ENCODE data around the gene KRTAP5-10. TPM values are rescaled to one million over a fixed set of nuclear protein-coding genes. Genes with fewer than 3 reads are reported as not detected.

KRTAP5-10 gene
- total RNA-seq, 4 donors from 2014 or later = not detected

DNA sequence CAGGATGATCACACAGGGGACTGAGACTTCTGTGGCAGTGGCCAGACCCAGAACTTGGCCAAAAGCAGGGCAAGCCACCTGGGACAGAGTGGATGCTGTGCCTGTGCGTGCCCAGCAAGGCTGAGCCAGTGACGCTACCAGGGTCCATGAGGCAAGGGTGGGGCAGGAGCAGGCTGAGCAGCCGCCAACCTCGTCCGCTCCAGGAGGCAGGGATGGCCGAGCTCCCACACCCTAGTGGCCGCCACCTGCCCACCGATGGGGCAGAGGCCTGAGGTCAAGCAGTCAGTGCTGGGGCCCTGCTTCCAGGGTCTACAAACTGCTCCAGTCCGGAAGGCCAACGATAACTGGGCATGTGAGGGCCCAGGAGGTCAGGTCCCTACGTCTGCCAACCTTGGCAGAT is 9.9 kb upstream of the KRTAP5-10 start:
- no peak overlapping the region for H3K27ac ChIP-seq
- 90 to 93% methylated on average over 3 to 6 of the region's 11 CpGs for WGBS, 2 donors
- DNase-seq = no peak
- no peaks in the 10 kb centered on the region for H3K27me3 ChIP-seq
- no peaks in the 10 kb centered on the region for H3K36me3 ChIP-seq
- intact Hi-C loops (cut with DNase I) = no loop called here
- no peak for TF ChIP-seq POLR2A (IDR thresholded peaks at IDR 0.05)
- TF ChIP-seq, protein P1, sequence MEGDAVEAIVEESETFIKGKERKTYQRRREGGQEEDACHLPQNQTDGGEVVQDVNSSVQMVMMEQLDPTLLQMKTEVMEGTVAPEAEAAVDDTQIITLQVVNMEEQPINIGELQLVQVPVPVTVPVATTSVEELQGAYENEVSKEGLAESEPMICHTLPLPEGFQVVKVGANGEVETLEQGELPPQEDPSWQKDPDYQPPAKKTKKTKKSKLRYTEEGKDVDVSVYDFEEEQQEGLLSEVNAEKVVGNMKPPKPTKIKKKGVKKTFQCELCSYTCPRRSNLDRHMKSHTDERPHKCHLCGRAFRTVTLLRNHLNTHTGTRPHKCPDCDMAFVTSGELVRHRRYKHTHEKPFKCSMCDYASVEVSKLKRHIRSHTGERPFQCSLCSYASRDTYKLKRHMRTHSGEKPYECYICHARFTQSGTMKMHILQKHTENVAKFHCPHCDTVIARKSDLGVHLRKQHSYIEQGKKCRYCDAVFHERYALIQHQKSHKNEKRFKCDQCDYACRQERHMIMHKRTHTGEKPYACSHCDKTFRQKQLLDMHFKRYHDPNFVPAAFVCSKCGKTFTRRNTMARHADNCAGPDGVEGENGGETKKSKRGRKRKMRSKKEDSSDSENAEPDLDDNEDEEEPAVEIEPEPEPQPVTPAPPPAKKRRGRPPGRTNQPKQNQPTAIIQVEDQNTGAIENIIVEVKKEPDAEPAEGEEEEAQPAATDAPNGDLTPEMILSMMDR (IDR thresholded peaks at IDR 0.05) = no peak
- no peaks in the 10 kb centered on the region for H3K4me1 ChIP-seq
- H3K4me3 ChIP-seq (replicated peaks in 1 of 3) = no peak overlapping the region
- H3K9me3 ChIP-seq = no peaks in the 10 kb centered on the region

DNA sequence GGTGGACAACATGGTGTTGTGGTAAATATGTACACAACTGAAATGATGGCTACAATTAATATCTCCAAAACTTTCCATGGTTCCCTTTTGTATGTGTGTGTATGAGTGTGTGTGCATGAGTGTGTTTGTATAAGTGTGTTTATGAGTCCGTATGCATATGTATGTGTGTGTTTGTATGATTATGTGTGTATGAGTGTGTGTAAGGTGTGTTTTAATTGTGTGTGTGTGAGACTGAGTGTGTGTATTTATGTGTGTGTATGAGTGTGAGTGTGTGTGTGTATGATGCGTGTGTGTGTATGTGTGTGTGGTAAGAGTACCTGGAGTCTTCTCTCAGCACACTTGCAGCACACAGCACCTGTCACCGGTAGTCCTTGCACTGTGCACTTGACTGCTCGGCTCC is 9.3 kb upstream of the KRTAP5-10 start:
- 83 to 86% methylated on average over 4 of the region's 4 CpGs for WGBS, 2 donors
- Histone ChIP-seq H3K27ac (no peak overlapping the region), H3K36me3 (no peaks in the 10 kb centered on the region), H3K4me3 (replicated peaks in 1 of 3) (no peak overlapping the region), H3K9me3 (no peaks in the 10 kb centered on the region), H3K4me1 (no peaks in the 10 kb centered on the region), H3K27me3 (no peaks in the 10 kb centered on the region)
- no peak for TF ChIP-seq POLR2A (IDR thresholded peaks at IDR 0.05)
- TF ChIP-seq, protein P1 (IDR thresholded peaks at IDR 0.05) = no peak
- DNase-seq = no peak
- intact Hi-C loops (cut with DNase I) = no loop called here

DNA sequence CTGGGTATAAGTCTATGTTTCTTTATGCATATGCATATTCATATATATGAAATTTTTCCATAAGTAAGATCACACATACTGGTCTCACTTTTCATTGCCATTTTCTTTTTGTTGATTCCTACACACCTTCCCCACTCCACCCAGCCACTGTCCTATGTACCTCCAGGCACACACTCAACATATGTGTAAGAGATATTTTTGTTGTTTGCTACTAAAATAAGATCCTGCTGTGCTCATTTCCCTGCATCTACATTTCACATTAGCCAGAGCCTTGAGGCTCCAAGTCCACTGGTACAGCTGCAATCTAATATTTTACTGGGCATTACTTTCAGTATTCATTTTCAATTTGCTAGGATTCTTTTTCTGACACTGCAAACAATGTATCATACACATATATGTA is 8.1 kb upstream of the KRTAP5-10 start:
- H3K36me3 ChIP-seq = no peaks in the 10 kb centered on the region
- intact Hi-C loops (cut with DNase I) = no loop called here
- H3K4me1 ChIP-seq = no peaks in the 10 kb centered on the region
- H3K9me3 ChIP-seq = no peaks in the 10 kb centered on the region
- TF ChIP-seq, protein P1 (IDR thresholded peaks at IDR 0.05) = no peak
- TF ChIP-seq POLR2A (IDR thresholded peaks at IDR 0.05) = no peak
- H3K4me3 ChIP-seq (replicated peaks in 1 of 3) = no peak overlapping the region
- no peak for DNase-seq
- no peaks in the 10 kb centered on the region for H3K27me3 ChIP-seq
- no peak overlapping the region for H3K27ac ChIP-seq

DNA sequence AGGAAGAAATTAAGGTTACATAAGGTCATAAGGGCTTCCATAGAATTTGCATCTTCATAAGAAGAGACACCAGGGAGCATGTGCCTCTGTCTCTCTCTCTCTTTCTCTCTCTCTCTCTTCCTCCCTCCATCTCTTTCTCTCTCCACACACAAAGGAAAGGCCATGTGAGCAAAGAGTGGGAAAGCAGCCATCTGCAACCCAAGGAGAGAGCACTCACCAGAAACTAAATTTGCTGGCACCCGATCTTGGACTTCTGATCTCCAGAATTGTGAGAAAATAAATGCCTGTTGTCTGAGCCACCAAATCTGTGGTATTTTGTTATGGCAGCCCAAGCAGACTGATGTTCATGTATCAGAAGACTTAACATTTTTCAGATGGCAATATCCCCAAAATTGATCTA is 6.4 kb upstream of the KRTAP5-10 start:
- WGBS, 2 donors = 87 to 88% methylated on average over 1 of the region's 1 CpG
- TF ChIP-seq, protein P1 (IDR thresholded peaks at IDR 0.05) = no peak
- no peak for TF ChIP-seq POLR2A (IDR thresholded peaks at IDR 0.05)

DNA sequence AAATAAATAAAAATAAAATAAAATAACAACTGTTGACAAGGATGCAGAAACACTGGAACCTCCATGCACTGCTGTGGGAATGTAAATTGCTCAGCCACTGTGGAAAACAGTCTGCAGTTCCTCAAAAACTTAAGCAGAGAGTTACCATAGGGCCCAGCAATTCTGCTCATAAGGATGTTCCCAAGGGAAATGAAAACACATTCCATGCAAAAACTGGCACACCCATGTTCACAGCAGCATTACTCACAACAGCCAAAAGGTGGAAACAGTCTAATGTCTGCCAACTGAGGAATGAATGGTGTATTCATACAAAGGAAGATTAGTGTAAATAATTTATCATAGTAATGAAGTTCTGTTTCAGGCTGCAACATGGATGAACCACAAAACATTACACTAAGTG is 3.2 kb upstream of the KRTAP5-10 start:
- H3K27ac ChIP-seq = no peak overlapping the region
- no peak for DNase-seq
- H3K4me3 ChIP-seq (replicated peaks in 1 of 3) = no peak overlapping the region
- H3K27me3 ChIP-seq = no peaks in the 10 kb centered on the region
- no peaks in the 10 kb centered on the region for H3K36me3 ChIP-seq
- no peaks in the 10 kb centered on the region for H3K4me1 ChIP-seq
- TF ChIP-seq POLR2A (IDR thresholded peaks at IDR 0.05) = no peak
- TF ChIP-seq, protein P1 (IDR thresholded peaks at IDR 0.05) = no peak
- no peaks in the 10 kb centered on the region for H3K9me3 ChIP-seq
- intact Hi-C loops (cut with DNase I) = no loop called here

More for the DNA sequence above, 6.4 kb upstream of the KRTAP5-10 start:
- DNase-seq = no peak
- Histone ChIP-seq H3K27me3 (no peaks in the 10 kb centered on the region), H3K27ac (no peak overlapping the region), H3K4me3 (replicated peaks in 1 of 3) (no peak overlapping the region), H3K4me1 (no peaks in the 10 kb centered on the region), H3K9me3 (no peaks in the 10 kb centered on the region), H3K36me3 (no peaks in the 10 kb centered on the region)
- intact Hi-C loops (cut with DNase I) = no loop called here
